ENCODE measurements around the gene FBXL17. TPM values are rescaled to one million over a fixed set of nuclear protein-coding genes. Genes with fewer than 3 reads are reported as not detected.
A peak's percentile ranks its signal among the peaks of the same experiment; 100 is the strongest.

Gene FBXL17
- total RNA-seq, 1 donor from 2014 or later, result 11.6 TPM

DNA sequence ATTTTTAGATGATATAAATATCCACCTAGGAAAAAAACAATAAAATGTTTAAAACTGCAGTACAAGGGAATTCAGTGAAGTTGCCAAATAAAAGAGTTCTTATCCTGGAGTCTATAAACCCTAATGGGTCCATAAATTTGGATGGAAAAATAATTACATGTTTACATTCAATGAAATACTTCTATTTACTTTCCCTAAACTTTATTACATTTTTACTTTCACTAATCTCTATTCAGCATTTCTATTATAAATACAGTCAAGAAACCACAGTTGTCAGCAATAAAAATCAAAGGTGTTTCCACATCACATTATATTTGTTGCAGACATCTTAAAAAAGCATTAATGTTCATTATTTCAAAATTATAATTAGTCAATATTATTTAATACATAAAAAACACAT is 118.6 kb downstream of the FBXL17 start:
- no peak for DNase-seq (ENCODE audit: low read depth)
- Histone ChIP-seq H3K4me3 (ENCODE audit: low read depth, low read length) (no peak overlapping the region), H3K36me3 (ENCODE audit: control insufficient read depth, insufficient read depth, low read length) (no peaks in the 10 kb centered on the region), H3K27me3 (ENCODE audit: control insufficient read depth, insufficient read depth, low read length) (no peaks in the 10 kb centered on the region)
- TF ChIP-seq, protein P1, sequence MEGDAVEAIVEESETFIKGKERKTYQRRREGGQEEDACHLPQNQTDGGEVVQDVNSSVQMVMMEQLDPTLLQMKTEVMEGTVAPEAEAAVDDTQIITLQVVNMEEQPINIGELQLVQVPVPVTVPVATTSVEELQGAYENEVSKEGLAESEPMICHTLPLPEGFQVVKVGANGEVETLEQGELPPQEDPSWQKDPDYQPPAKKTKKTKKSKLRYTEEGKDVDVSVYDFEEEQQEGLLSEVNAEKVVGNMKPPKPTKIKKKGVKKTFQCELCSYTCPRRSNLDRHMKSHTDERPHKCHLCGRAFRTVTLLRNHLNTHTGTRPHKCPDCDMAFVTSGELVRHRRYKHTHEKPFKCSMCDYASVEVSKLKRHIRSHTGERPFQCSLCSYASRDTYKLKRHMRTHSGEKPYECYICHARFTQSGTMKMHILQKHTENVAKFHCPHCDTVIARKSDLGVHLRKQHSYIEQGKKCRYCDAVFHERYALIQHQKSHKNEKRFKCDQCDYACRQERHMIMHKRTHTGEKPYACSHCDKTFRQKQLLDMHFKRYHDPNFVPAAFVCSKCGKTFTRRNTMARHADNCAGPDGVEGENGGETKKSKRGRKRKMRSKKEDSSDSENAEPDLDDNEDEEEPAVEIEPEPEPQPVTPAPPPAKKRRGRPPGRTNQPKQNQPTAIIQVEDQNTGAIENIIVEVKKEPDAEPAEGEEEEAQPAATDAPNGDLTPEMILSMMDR (IDR thresholded peaks at IDR 0.05; ENCODE audit: insufficient read depth, low read length, poor library complexity, severe bottlenecking), result no peak

DNA sequence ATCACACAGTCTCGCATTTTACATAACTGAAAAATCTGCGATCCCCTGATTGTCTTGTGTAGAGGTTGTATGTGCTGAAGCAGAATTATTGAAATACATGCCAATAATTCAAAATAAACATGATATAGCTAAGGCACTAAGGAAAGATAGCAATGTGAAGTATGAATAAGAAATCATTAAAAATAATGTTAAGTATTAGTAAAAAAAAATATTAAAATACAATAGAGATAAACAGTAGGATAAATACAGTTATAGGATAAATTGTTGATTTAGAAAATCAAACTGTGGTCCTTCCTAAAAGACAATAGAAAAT is 121.1 kb downstream of the FBXL17 start:
- TF ChIP-seq, protein P1 (IDR thresholded peaks at IDR 0.05; ENCODE audit: insufficient read depth, low read length, poor library complexity, severe bottlenecking), result no peak
- no peak for DNase-seq (ENCODE audit: low read depth)
- no peak overlapping the region for H3K4me3 ChIP-seq (ENCODE audit: low read depth, low read length)
- no peaks in the 10 kb centered on the region for H3K27me3 ChIP-seq (ENCODE audit: control insufficient read depth, insufficient read depth, low read length)
- H3K36me3 ChIP-seq (ENCODE audit: control insufficient read depth, insufficient read depth, low read length), result no peaks in the 10 kb centered on the region

DNA sequence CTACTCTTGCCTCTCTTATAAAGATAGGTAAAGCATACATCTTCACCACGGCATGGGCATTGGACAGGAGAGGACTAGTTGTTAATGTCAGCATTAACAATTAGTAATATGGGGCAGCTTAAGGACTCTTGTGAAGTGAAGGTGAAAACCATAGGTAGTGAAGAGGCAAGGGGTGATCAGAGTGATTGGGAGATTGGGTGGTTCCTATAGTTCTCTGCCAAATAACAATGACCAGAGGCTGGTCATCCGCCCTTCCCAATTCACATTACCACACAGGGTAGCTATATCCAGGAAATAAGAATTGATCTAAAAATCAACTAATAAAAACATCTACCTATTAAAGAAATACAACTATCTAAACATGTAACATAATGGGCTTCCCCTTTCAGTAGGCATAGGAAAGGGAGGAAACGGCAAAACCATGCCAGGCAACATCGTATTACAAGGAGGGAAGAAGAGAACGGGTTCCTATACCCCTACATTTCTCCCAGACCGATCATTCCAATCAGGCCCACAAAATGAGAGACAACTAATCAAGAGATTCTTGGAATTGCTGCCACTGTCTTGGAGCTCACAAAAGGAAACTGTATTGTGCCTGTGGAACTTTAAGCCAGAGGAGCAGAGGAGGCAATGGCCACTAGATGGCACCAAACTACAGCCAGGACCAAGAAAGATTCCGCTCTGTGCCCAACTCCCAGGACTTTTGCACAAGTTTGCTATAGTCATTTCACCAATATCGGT is 121.6 kb downstream of the FBXL17 start:
- no peaks in the 10 kb centered on the region for H3K27me3 ChIP-seq (ENCODE audit: control insufficient read depth, insufficient read depth, low read length)
- no peak overlapping the region for H3K4me3 ChIP-seq (ENCODE audit: low read depth, low read length)
- TF ChIP-seq, protein P1 (IDR thresholded peaks at IDR 0.05; ENCODE audit: insufficient read depth, low read length, poor library complexity, severe bottlenecking), result peak; percentile 90
- H3K36me3 ChIP-seq (ENCODE audit: control insufficient read depth, insufficient read depth, low read length), result no peaks in the 10 kb centered on the region
- DNase-seq (ENCODE audit: low read depth), result peak; percentile 51

DNA sequence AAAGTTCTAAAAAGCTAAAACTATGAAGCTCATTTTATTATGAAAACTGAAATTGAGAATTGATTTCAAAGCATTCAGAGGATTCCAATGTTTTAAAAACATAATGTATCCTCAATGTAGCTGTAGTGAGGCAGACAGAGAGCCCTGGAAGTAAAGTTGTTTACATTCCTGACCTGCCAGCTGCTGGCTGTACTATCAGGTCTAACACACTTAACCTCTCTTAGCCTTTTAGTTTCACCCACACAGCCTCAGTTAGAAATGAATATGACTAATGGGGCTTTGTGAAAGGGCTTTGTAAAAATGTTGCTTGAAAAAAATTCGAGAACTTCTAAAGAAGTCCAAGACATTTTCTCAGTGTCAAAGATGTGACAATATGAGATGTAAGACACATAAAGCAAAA is 122.6 kb downstream of the FBXL17 start:
- TF ChIP-seq, protein P1 (IDR thresholded peaks at IDR 0.05; ENCODE audit: insufficient read depth, low read length, poor library complexity, severe bottlenecking), result no peak
- no peaks in the 10 kb centered on the region for H3K36me3 ChIP-seq (ENCODE audit: control insufficient read depth, insufficient read depth, low read length)
- H3K27me3 ChIP-seq (ENCODE audit: control insufficient read depth, insufficient read depth, low read length), result no peaks in the 10 kb centered on the region
- DNase-seq (ENCODE audit: low read depth), result no peak
- H3K4me3 ChIP-seq (ENCODE audit: low read depth, low read length), result no peak overlapping the region

DNA sequence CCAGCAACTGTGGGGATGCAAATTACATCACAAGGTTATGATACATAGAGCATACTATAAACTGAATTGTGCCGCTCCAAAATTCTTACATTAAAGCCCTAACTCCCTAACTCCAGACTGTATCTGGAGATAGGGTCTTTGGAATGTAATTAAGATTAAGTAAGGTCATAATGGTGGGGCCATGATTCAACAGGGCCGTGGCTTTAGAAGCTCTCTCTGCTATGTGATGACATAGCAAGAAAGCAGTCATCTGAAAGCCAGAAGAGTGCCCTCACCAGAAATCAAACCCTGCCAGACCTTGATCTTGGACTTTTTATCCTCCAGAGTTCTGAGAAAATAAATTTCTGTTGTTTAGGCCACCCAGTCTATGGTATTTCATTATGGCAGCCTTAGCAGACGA is 123.9 kb downstream of the FBXL17 start:
- no peaks in the 10 kb centered on the region for H3K36me3 ChIP-seq (ENCODE audit: control insufficient read depth, insufficient read depth, low read length)
- no peak for DNase-seq (ENCODE audit: low read depth)
- no peak overlapping the region for H3K4me3 ChIP-seq (ENCODE audit: low read depth, low read length)
- H3K27me3 ChIP-seq (ENCODE audit: control insufficient read depth, insufficient read depth, low read length), result no peaks in the 10 kb centered on the region
- TF ChIP-seq, protein P1 (IDR thresholded peaks at IDR 0.05; ENCODE audit: insufficient read depth, low read length, poor library complexity, severe bottlenecking), result no peak

DNA sequence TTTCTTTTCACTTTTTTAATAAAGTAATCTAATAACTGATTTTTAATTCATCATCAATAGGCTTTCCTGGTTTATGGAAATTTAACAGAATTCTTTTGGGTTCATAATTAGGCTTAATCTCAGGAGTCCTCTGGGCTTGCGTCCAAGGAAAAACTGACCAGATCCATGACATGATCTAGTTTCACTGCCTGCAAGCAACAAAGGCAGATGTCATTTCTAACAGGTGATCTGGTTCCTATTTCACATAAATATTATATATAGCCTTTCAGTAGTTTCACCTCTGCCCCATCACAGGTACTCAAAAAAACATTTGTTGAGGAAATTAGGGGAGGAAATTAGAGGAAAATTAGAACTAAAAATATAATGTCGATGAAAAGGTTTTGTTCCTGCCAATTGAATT is 126.4 kb downstream of the FBXL17 start:
- no peak overlapping the region for H3K4me3 ChIP-seq (ENCODE audit: low read depth, low read length)
- TF ChIP-seq, protein P1 (IDR thresholded peaks at IDR 0.05; ENCODE audit: insufficient read depth, low read length, poor library complexity, severe bottlenecking), result no peak
- no peaks in the 10 kb centered on the region for H3K36me3 ChIP-seq (ENCODE audit: control insufficient read depth, insufficient read depth, low read length)
- no peaks in the 10 kb centered on the region for H3K27me3 ChIP-seq (ENCODE audit: control insufficient read depth, insufficient read depth, low read length)
- DNase-seq (ENCODE audit: low read depth), result no peak

Data from kidney epithelial cell (primary cell).